NCI-H146 (cell line): ENCODE results near the gene ZMIZ1.

Source experiments
- DNase-seq: peaks from one replicate; lab custom pipeline; 2025; lab: John Stamatoyannopoulos, UW

ZMIZ1 gene

DNA sequence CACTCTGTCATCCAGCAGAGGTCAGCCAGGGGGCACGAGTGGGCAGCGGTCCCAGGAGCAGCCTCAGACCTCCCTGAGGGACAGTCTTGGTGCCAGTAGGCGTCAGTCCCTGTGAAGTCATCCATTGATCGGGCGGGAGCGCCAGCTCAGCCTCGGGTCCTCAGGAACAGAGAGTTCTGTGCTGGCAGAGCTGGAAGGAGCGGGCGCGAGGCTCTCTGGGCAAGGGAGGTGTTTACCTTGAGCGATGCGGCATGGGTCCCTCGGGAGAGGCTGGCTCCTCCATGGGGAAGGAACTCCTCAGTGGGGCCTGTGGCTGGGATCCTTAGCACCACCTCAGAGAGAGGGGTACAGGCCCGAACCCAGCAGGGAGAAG, 177.4 kb downstream of the ZMIZ1 start:
- no peak for DNase-seq

DNA sequence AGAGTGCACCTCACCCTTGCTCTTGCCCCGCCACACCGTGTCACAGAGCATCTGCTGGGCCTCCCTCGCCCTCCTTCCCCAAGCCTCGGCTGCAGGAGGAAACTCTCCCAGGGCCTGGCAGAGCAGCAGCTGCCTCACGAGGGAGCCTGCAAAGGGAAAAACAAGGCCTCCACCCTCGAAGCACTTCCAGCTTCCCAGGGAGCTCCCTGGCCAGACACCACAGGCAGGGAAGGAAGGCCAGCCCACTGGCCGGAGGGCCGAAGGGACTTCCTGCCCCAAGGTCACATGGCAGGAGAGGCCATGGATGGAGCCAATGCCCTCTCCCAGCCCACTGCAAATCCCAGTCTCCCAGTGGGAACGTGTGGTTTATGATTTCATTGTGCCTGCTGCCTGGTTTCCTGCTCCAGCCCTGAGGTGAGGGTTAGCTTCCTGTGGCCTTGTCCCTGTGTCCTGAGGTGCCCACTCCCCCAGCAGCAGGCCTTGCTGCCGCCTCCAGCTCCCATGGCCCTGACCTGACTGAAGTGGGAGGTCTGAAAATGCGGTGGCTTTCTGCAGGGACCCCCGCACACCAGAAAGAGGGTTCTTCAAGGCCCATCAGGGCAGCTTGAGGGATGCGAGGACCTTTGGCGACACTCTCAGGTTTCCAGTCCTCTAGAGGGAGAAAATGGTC, 178.0 kb downstream of the ZMIZ1 start:
- no peak for DNase-seq

DNA sequence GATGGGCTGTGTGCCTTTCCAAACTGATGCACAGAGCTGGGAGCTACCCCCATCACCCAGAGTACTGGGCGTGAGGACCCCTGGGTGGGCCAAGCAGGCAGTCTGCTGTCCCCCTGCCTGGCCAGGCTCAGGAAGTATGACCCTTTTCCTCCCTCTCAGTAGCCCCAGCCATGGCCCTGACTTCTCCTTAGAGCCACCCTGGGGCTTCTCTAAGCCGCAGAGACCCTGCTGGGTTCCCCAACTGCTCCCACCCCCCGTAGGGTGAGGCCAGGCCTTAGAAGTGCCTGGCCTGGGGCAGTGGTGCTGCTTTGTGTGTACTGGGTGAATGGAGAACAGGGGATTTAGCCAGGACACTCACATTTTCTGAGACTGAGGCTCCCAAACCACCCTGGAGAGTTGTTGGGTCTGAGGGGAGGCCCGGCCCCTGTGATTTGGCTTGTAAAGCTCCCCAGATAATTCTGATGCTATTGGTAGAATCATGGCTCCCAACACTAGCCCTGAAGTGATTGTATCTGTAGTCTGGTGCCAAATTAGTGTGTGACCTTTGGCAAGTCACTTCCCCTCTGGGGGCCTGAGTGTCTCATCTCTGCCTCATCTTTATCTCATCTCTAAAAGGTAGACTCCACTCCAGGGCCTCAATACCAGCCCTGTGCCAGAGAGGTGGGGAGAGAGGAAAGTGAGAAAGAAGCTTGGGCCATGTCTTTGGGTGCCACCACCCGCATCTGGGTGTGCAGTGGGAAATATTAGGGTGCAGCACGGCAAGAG, 178.8 kb downstream of the ZMIZ1 start:
- no peak for DNase-seq

DNA sequence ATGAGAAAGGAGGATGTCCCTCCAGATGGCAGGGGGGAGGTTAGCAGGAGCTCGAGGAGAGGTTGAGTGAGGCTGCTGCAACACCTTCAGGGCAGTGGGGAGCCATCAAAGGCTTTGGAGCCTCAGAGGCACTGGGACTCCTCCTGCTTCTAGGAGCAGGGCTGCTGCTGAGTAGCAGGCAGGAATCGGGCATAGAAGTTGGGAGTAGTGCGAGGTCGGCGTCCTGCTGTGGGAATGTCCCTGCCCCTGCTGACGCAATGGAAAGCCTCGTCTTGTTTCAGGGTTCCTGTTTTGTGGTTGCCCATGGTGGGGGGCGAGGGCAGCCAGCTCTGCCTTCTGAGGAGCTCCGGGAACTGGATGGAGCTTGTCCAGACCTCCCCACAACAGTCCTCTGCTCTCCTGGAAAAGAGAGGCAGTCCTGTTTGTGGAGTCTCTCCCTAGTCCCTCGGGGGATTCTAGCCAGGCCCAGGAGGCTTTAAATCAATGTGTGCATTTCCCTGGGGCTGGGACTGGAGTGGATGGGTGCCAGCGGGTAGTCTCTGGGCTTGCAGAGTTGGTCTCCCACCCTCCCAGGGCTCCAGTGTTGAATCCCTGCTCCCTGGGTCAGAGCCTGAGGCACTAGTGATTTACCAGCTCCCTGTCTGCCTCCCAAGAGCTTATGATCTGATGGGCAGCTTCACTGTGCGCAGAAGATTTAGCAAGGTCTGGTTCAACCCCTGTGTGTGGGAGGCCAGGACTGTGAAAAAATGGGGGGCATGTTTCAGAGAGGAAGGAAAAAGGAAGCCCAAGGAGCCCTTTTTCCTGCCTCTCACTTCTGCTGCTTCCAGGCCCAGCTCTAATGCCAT, 179.8 kb downstream of the ZMIZ1 start:
- no peak for DNase-seq

DNA sequence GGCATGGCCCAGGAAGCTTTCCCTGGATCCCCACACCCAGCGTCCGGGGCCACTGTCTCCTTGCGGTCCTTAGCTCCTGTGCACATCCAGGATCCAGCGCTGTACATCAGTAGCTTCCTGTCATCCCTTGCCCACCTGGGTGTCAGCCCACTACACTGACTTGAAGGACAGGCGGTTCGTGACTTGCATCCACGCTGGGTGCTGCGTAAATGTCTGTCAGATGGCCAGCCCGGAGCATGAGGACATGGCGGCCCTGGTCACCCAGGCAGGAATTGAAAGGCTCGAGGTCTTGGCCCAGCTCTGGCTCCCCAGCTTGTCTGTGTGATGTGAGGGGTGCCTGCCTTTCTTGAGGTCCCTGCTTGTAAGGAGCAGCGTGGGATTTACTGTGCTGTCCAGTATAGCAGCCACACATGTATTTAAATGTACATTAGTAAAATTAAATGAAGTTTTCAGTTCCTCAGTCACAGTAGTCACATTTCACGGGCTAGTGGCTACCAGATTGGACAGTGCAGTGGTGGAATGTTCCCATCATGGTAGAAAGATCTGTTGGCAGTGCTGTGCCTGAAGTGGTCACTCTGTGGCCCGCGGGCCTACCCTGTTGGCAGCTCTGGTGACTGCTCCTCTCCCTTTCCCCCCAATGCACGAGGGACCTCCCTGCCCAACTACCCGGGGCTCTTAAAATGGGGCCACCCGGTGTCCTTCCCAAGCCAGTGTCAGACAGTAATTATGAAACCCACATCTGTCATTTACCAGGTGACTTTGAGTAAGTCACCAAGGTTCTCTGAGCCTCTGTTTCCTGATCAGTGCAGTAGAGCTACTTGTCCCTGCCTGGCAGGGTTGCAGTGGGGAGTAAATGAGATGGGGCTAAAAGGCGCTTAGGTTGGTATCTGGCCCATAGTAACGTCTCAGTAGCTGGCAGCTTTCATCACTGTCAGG, 180.7 kb downstream of the ZMIZ1 start:
- no peak for DNase-seq

DNA sequence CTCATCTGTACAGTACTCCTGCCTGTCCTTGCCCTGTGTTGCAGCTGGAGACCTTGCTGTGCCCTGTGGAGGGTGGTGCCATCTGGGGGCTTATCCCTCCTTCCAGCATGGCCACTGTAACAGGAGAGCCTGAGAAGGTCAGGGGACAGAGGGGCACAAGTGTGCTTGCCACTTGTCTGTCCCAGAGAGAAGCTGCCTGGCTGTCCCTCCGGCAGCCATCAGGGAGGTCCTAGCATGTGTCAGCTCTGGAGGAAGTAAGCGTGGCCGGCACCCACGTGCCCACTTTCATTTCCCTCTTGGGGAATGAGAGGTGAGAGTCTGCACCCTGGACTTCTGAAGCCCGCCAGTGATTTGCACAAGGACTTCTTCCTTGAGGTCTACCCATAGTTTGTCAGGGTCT, 181.5 kb downstream of the ZMIZ1 start:
- no peak for DNase-seq

DNA sequence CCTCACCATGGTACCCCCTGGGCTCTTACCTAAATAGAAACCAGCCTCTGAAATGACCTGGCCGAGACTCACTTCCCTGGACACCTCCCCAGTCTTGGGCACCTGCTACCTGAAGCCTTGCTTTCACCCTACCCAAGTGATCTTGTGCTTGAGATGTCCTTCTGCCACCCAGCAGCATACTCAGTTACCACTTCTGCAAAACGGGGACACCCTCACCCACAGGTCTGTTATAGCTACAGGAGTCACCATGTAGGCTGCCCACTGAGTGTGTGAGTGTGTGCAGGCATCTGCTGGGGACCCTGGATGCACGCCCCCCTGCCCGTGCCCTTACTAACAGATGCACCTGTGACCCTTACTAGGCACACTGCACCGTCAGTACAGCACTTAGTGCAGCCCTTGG, 183.7 kb downstream of the ZMIZ1 start:
- no peak for DNase-seq

DNA sequence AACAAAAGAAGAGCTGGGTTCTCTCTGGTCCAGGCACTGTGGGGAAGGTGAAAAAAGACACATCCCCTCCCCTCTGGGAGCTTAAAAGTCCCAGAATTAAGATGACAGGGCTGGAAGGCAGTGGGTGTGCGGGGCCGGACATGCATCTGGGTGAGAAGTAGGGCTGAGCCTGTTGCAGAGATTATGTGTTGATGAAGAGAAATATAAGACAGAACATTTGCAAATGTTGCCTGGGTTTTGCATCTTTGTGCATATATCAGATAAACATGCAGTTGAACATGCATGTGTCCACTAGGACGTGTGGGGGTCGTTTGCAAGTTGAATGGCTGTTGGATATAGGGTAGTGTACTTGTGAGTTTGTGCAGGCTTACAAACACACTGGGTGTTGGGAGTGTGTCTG, 184.2 kb downstream of the ZMIZ1 start:
- no peak for DNase-seq

DNA sequence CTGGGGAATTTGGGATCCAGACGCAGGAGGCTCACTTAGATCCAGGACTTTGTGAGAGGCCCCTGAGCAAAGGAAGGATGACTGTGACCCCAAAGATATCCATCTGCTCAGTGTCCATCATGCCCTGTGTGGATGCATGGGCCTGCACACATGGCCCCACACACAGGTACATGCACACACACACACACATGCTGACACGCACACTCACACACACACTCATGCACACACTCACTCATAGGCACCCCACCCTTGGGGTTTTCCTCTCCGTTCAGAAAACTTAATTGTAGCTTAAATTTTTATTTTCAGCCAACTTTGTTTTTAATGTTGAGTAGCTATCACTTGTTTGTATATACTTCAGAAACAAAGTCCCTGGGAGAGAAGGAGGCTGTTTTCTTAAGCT, 184.9 kb downstream of the ZMIZ1 start:
- no peak for DNase-seq

DNA sequence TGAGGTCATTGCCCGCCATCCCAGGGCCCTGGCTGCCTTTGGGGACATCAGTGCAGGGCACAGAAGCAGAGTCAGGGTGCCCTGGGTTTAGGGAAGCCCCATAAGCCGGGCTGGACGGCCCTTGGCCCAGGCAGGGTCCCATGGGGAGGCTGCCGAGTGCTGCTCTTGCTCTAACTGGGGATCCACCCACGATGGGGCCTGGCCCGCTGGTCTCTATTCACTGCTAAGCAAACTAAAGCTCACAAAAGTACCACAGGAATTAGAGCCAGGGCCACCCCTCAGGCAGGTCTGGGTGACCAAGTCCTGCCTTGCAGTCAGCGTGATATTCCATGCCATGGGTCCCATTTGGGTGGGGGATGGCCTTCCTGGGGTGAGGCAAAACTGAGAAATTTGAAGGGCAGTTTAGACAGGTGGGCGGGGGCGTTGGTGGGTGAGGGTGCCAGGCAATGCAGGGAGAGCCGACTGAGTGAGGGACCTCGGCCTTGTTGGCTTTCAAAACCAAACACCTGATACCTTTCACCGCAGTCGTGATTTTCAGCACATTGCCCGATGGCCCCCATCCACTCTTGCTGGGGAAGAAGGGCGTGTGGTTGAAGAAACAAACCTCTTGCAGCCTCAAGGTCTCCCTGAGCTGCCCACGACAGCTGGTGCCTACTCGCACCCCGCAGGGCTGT, 185.7 kb downstream of the ZMIZ1 start:
- DNase-seq: no peak

DNA sequence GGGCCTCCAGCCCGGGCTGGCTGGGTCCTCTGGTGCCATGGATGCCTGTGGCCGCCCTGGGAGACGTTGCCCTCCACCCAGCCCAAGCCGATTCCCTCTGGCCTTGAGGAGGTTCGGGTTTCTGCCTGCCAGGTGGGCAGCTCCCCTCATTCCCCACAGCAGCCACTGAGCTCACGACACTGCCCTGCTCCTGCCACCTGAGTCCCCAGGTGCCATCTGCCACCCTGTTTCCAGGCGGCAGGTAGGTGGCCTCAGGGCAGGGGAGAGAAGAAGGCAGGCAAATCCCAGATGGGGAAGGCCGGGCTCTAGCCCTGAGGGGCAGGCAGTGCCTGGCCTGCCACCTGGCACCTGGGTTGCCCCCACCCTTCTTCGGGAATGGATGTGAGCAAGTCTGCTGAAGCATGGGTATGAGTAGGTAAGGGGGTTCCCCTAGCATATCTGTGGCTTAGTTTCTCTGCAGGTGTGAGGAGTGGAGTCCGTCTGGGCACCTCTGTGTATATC, 186.3 kb downstream of the ZMIZ1 start:
- DNase-seq: no peak

DNA sequence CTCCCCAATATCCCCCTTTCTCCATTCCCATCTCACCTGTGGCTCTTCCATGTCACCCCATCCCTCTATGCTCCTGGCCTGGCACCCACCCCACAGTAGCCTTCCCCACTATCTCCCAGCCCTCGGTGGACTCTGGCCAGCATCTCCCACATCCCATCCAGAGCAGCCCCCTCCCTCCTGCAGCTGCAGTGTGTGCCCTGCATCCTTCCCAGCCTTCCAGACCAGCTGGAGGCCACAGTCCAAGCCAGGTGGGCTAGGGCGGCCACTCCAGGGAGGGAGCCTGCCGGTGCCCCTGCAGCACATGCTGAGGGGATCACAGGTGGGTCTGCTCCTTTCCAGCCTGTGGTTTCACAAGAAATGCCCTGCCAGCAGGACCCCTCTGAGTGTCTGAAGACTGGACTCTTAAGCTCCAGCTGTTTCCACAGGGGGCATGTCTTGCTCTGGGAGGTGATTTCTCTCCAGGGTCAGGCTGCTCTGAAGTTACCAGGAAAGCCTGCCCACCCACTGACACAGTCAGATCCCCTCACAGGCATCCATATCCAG, 187.6 kb downstream of the ZMIZ1 start:
- DNase-seq: no peak

DNA sequence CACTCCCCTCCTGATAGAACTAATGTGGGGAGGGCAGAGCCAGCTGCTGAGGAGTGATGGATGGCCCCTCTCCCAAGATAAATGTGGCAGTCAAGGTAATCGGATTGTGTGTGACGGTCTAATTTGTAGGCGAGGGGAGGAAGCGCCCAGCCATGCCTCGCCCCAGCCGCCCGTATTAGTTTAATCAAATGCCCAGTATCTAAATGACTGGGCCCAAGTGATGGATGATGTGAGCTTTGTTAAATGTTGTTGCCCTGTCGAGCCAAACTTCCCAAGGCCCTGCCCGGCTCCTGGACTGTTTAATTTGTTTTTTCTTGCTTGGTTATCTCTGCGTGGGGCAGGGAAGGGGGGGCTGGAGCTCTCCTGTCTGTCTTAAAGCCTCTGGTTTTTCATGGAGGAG, 190.1 kb downstream of the ZMIZ1 start:
- DNase-seq: no peak

DNA sequence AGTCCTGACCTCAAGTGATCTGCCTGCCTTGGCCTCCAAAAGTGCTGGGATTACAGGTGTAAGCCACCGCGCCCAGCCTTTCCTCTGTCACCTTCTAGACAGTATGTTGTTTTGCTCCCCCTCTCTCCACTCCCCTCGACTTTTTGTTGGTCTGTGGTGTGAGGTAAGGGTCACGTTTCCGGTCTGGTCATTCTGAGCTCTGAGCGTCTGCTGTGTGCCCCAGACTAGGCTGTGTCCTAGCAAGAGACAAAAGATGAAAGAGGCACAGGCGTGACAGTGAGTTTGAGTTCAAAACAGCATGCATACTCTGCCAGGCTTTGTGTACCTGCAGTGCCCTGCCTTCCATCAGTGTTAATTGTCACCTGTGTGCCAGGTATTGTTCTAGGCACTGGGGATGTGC, 191.1 kb downstream of the ZMIZ1 start:
- no peak for DNase-seq

DNA sequence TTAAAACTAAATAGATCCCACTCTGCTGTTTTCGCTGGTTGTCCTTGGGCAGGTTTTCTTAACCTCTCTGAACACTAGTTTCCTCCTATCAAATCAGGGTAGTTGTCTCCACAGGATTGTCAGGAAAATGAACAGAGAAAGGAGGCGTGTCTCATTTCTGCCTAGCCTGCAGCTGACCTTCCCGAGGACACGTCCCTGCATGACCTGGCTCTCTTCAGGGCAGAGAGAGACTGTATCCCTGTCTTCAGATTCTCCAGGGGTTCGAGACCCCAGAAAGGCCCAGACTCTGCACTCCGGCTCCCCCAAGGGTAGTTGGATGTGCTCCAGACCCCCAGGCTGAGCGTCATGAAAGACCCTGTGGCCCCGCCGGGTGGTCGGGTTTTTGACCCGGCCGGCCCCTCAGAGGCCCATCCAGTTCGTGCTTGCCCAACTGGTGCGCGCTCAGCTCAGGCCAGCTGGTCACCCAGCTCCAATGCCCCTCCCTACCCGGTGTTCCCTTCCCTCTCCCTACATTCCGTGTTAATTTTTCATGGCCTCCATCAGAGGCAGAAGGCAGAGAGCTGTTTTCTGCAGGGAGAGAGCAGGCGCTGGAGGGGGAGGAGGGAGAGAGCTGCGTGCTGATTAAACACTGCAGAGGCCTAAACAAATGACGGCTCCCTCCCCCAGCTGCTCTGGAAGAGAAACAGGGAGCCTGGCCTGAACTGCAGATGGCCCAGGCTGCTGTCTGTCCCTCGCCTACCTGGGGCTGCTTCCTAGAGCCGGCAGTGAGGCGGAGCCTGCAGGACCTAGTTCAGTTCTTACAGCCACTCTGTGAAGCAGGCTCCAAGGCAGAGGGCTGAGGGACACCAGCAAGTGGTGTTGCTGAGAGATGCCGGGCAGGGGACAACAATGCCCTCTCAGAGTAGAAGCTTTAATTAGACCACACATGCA, 192.3 kb downstream of the ZMIZ1 start:
- peak; percentile 88 for DNase-seq

DNA sequence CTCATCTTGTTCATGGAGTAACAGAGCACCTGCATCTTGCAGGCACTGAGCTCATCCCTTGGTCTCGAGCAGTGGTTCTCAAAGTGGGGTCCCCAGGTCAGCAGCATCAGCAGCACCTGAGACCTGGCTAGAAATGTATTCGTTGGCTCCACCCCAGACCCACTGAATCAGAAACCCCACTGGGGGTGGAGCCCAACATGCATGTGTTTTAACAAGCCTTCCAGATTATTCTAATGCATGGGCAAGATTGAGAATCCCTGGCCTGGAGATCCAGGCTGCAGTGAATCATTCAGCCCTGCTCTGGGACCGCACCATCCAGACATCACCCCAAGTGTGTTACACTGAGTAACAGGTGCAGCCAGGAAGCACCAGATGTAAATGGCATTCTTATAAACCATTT, 193.4 kb downstream of the ZMIZ1 start:
- DNase-seq: no peak

DNA sequence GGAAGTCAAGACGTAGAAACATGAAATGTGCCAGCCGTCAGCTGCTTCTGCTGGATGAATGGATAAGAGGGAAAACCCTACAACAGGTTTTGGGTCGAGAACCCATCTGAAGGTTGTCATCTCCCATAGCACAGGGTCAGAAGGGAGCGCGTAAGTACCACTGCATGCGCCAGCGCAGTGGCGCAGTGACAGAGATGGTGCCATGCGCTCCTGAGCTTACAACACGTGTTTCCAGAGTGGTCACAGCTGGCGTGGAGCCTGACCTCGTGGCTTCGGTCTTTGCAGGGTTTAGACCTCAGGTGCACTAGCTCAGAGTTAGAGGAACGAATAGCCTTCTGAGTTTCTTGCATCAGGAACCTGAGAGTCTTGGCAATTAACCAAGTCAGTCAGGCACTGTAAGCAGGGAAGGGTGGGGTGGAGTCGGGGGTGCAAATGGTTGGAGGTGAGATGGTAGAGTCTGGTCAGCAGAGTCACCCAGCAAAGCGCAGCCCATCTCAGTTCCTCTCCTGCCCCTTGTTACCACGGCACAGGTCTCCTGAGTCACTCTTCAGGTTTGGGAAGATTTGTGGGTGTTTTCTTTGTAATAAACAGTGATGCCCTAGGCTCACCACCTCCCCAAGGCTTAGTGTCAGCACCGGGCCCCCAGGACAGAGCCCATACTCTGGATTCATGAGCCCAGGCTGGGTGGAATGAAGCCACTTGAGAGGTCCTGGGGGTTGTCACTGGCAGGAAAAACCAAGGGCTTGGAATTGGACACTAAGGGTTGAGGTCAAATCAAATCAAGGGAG, 194.4 kb downstream of the ZMIZ1 start:
- DNase-seq: no peak

DNA sequence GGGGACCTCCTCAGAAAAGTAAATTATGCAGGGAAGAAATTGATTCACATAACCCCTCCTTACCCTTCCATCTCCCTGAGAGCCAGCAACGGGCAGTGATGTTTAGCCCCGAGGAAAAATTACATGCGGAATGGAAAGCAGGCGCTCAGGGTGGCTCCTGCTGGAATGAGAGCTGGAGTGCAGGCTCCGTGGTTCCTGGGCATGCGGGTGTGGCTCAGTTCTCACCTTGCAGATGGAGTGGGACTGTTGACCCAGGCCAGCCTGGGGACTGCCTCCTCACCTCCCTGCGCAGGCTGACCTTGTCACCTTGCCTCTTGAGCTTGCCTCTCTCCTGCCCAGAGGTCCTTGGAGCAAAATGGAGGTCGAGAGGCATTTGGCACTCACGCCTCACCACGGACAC, 195.2 kb downstream of the ZMIZ1 start:
- no peak for DNase-seq

DNA sequence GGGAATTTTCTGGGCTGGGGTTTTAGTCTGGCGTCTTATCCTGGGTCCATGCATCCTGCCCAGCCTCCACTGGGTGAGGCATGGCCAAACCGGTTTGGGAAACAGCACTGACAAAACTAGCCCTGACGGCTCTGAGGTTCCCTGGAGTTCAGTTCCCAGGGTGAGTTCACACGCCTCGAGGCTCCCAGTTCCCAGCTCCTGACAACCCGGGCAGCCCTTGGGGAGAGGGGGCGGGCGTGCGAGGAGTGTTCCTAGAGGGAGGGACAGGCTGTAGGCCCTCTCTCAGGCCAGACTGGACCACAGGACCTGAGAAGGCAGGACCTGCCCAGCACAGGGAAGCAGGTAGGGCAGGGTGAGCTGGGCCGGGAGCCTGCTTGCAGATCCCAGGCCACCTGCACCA, 196.2 kb downstream of the ZMIZ1 start:
- no peak for DNase-seq
